HepG2 (cell line): ENCODE results near the gene LAMA5. TPM values are rescaled to one million over a fixed set of nuclear protein-coding genes. Genes with fewer than 3 reads are reported as not detected.

Experiments used
- ATAC-seq: fragments of 200-7000 bp; cut with Tn5 transposase; 3 replicates; pipeline ENCODE4 v1.9.1; 2020; ENCODE audit warnings: mild to moderate bottlenecking, moderate library complexity
- BruUV-seq: library from RNA; stranded (reverse); fragments of 400-500 nt; replicated peaks from 2 replicates; lab custom pipeline; 2021; lab: Mats Ljungman, UMichigan
- CTCF ChIA-PET: fragments of 300-600 bp; formaldehyde crosslinking; extraction: SDS; loops from one replicate; lab custom pipeline; 2021; ENCODE audit warnings: low total read pairs, inconsistent platforms, low intra/inter-chr PET ratio; lab: Yijun Ruan, JAX
- POLR2A ChIA-PET: fragments of 350-600 bp; sonication (Branson Sonifier 250); formaldehyde crosslinking; loops from one replicate; lab custom pipeline; 2020; ENCODE audit warnings: antibody characterized with exemption, inconsistent platforms; lab: Yijun Ruan, JAX
- DNase-seq: peaks from one replicate; pipeline ENCODE4 v3.0.0-alpha.2; 2015; ENCODE audit warnings: low spot score
- FAIRE-seq: peaks from 3 replicates; lab custom pipeline; 2011; peaks lifted over from hg19 to GRCh38; lab: Jason Lieb, UNC
- H2AFZ ChIP-seq: one replicate; pipeline ENCODE4 v1.6.1; 2011; ENCODE audit warnings: low read length, inconsistent platforms
- H3K27ac ChIP-seq: fragments of 300-600 bp; 3 replicates; pipeline ENCODE4 v1.8.0; 2011; ENCODE audit warnings: mixed run types, mild to moderate bottlenecking, mixed read lengths, low read length, inconsistent platforms; ENCODE audit not compliant: insufficient read depth; ENCODE audit errors: extremely low read length
- H3K27me3 ChIP-seq, 2 experiments: fragments of 200-600 bp in 1 of 2; 2 replicates in 1 of 2; 3 replicates in 1 of 2; pipeline versions ENCODE4 v1.6.0 to v1.8.0; 2011; ENCODE audit warnings: low read length in 2 of 2, mild to moderate bottlenecking in 2 of 2, moderate library complexity in 2 of 2, inconsistent platforms in 1 of 2; ENCODE audit not compliant: insufficient read depth in 2 of 2, control insufficient read depth in 1 of 2
- H3K36me3 ChIP-seq, 2 experiments: fragments of 200-600 bp in 1 of 2; replicated peaks in 1 of 2; 2 replicates in 1 of 2; 3 replicates in 1 of 2; pipeline versions ENCODE4 v1.5.1 to v1.8.0; 2011; ENCODE audit warnings: low read length in 2 of 2, inconsistent platforms in 1 of 2; ENCODE audit not compliant: insufficient read depth in 2 of 2, control insufficient read depth in 1 of 2
- H3K4me1 ChIP-seq: 2 replicates; pipeline ENCODE4 v1.5.1; 2012; ENCODE audit warnings: low read length, inconsistent platforms; ENCODE audit not compliant: insufficient read depth
- H3K4me2 ChIP-seq: 2 replicates; pipeline ENCODE4 v1.6.0; 2011; ENCODE audit warnings: low read depth, low read length, inconsistent platforms
- H3K4me3 ChIP-seq, 3 experiments: fragments of 200-600 bp in 1 of 3; sonication (generic), shearing (Covaris generic) in 1 of 3; replicated peaks in 1 of 3; 2 replicates each; pipeline ENCODE4 v1.5.1; 2011 to 2016; ENCODE audit warnings: low read length in 3 of 3, inconsistent platforms in 2 of 3, low read depth in 2 of 3, mild to moderate bottlenecking in 2 of 3, control low read depth in 1 of 3, mixed read lengths in 1 of 3; ENCODE audit not compliant: insufficient read depth in 1 of 3
- H3K79me2 ChIP-seq: one replicate; pipeline ENCODE4 v1.6.1; 2011; ENCODE audit warnings: low read length, inconsistent platforms; ENCODE audit not compliant: insufficient read depth
- H3K9ac ChIP-seq: 2 replicates; pipeline ENCODE4 v1.6.0; 2011; ENCODE audit warnings: mild to moderate bottlenecking, low read depth, low read length, inconsistent platforms; ENCODE audit not compliant: insufficient read depth
- H3K9me3 ChIP-seq: 2 replicates; pipeline ENCODE4 v1.5.1; 2012; ENCODE audit warnings: mild to moderate bottlenecking, low read length
- H4K20me1 ChIP-seq: 2 replicates; pipeline ENCODE4 v1.6.0; 2011; ENCODE audit warnings: inconsistent platforms, mild to moderate bottlenecking, low read length, moderate library complexity; ENCODE audit not compliant: insufficient read depth
- AGO2 ChIP-seq: fragments of 200-400 bp; formaldehyde crosslinking; optimal IDR thresholded peaks from 2 replicates; pipeline ENCODE3; 2017; ENCODE audit warnings: mild to moderate bottlenecking, low read depth, low read length, moderate library complexity
- FOXA1 ChIP-seq, 2 experiments: fragments of 450-650 bp in 1 of 2; sonication (generic) in 1 of 2; formaldehyde crosslinking in 1 of 2; IDR thresholded peaks; 2 replicates each; pipeline versions ENCODE4 v1.4.0 to v1.6.1; 2016 to 2020; ENCODE audit warnings: missing genetic modification reagents in 1 of 2
- HES4 ChIP-seq: sonication (generic); formaldehyde crosslinking; IDR thresholded peaks from 2 replicates; pipeline ENCODE4 v1.9.0; 2021; ENCODE audit warnings: mild to moderate bottlenecking, missing genetic modification reagents, borderline replicate concordance
- HNRNPLL ChIP-seq: fragments of 200-400 bp; formaldehyde crosslinking; IDR thresholded peaks from 2 replicates; pipeline ENCODE4 v1.6.1; 2017; ENCODE audit warnings: mild to moderate bottlenecking, low read depth, low read length; ENCODE audit not compliant: poor library complexity, severe bottlenecking
- KDM3A ChIP-seq: IDR thresholded peaks from 2 replicates; pipeline ENCODE4 v1.6.1; 2018; ENCODE audit warnings: low read depth, missing compliant biosample characterization
- MBD4 ChIP-seq: IDR thresholded peaks from 2 replicates; pipeline ENCODE4 v1.6.1; 2012; ENCODE audit warnings: low read length, inconsistent platforms, borderline replicate concordance
- PHF5A ChIP-seq: IDR thresholded peaks from one replicate; pipeline ENCODE4 v1.6.1; 2018; ENCODE audit warnings: low read depth, missing genetic modification reagents; ENCODE audit not compliant: unreplicated experiment
- ZNF431 ChIP-seq: sonication (generic); formaldehyde crosslinking; IDR thresholded peaks from 2 replicates; pipeline ENCODE4 v1.9.0; 2022; ENCODE audit warnings: missing genetic modification reagents, low read depth, mild to moderate bottlenecking, borderline replicate concordance
- ZNF512B ChIP-seq: sonication (generic); formaldehyde crosslinking; IDR thresholded peaks from 2 replicates; pipeline ENCODE4 v1.5.1; 2020; ENCODE audit warnings: missing genetic modification reagents, mild to moderate bottlenecking, borderline replicate concordance
- ZNF687 ChIP-seq: sonication (generic); formaldehyde crosslinking; IDR thresholded peaks from 2 replicates; pipeline ENCODE4 v1.5.1; 2020; ENCODE audit warnings: mild to moderate bottlenecking, missing genetic modification reagents, moderate library complexity
- ZNF800 ChIP-seq: sonication (generic); formaldehyde crosslinking; IDR thresholded peaks from 2 replicates; pipeline ENCODE4 v1.4.0; 2020; ENCODE audit warnings: missing genetic modification reagents
- WGBS: methylation state at CpG from one replicate; pipeline ENCODE4 v1.1.6; 2017; ENCODE audit warnings: low lambda C conversion rate; 5-methylcytosine and 5-hydroxymethylcytosine counted together
- in situ Hi-C: cut with HindIII; loops from 2 replicates; pipeline ENCODE4 v1.10.0; 2017; ENCODE audit warnings: low pct_unique_long_range_greater_than_20kb; ENCODE audit not compliant: extremely low pct_ligation_motif_present
- intact Hi-C: fragments of 100-400 bp; cut with micrococcal nuclease; formaldehyde crosslinking; loops from one replicate; pipeline ENCODE4 v1.10.0; 2022; ENCODE audit not compliant: unreplicated experiment
- polyA plus RNA-seq, 8 experiments: library from polyadenylated mRNA; depleted of rRNA in 3 of 8; stranded (reverse) in 7 of 8; unstranded in 1 of 8; fragments of >200 nt; fragmentation: Illumina TruSeq in 4 of 8; extraction: Trizol in 4 of 8; gene quantifications; 2 replicates each; pipeline versions ENCODE4 v1.2.1 to v1.2.3, GENCODE V29; 2011 to 2016; ENCODE audit warnings: low read depth in 4 of 8, missing spikeins in 1 of 8, mixed read lengths in 1 of 8; ENCODE audit not compliant: insufficient read depth in 1 of 8
- total RNA-seq, 5 experiments: library from RNA; depleted of rRNA; stranded (reverse); fragments of >200 nt; fragmentation: Illumina TruSeq; extraction: Trizol; gene quantifications; 2 replicates each; pipeline ENCODE4 v1.2.3, GENCODE V29; 2016; ENCODE audit warnings: low read depth in 1 of 5

LAMA5 gene
- total and polyA plus RNA-seq, 2 of the 13 experiments (the other 11 are each of a cell fraction or from before 2014, with no cell fraction given), result 21.0 to 44.7 TPM

GRCh38 chr20:62334881-62335280 lies 32.2 kb downstream of the LAMA5 start:
- DNase-seq, result no peak
- intact Hi-C loops, result no loop called here
- TF ChIP-seq MBD4 (no peak), HNRNPLL (no peak), FOXA1 (IDR thresholded peaks at IDR 0.05) (no peak), FOXA1 (CRISPR knock-in tag; IDR thresholded peaks at IDR 0.05) (no peak), AGO2 (peak; percentile 14), ZNF687 (no peak), KDM3A (CRISPR knock-in tag) (no peak), ZNF431 (CRISPR knock-in tag) (no peak), HES4 (CRISPR knock-in tag) (0 out of 2 replicates have a peak, but pooled peaks have one; percentile 26), ZNF800 (CRISPR knock-in tag) (no peak), PHF5A (CRISPR knock-in tag) (no peak), ZNF512B (CRISPR knock-in tag) (no peak)
- WGBS, result 100% methylated on average over 2 of the region's 13 CpGs
- Histone ChIP-seq H3K4me2 (no peak overlapping the region), H4K20me1 (no peaks in the 10 kb centered on the region; the same call in 1 of the 2 replicates), H3K9me3 (no peaks in the 10 kb centered on the region), H3K27me3 (no peaks in the 10 kb centered on the region), H3K4me3 (no peak overlapping the region), H3K79me2 (no peaks in the 10 kb centered on the region), H3K27ac (no peak overlapping the region), H2AFZ (no peak overlapping the region), H3K9ac (no peak overlapping the region), H3K4me1 (peaks cover 2% of the 10 kb centered on the region; the same call in 1 of the 2 replicates), H3K36me3 (peaks cover 68 to 84% of the 10 kb centered on the region in 2 experiments)
- ATAC-seq, result no peak
- no TSS peak for BruUV-seq
- POLR2A ChIA-PET, result interaction anchor here (1.6 kb wide), 1 partner anchor 34 kb away, joined by 5 read pairs; no protein-coding TSS in a partner anchor
- in situ Hi-C loops, result no loop called here
- CTCF ChIA-PET, result no interaction called here
- no peak for FAIRE-seq
